SK-N-SH (cell line): ENCODE results near the gene C1orf159. TPM values are rescaled to one million over a fixed set of nuclear protein-coding genes. Genes with fewer than 3 reads are reported as not detected.

ENCODE experiments used
- CTCF ChIA-PET: fragments of 300-600, 350-600 bp; formaldehyde crosslinking; extraction: SDS; loops from one replicate; lab custom pipeline; 2021; lab: Yijun Ruan, JAX
- POLR2A ChIA-PET: fragments of 350-600 bp; sonication (Branson Sonifier 250); formaldehyde crosslinking; extraction: SDS; loops from one replicate; lab custom pipeline; 2020; ENCODE audit warnings: antibody characterized with exemption, inconsistent platforms; lab: Yijun Ruan, JAX
- DNase-seq: peaks from one replicate; pipeline ENCODE4 v3.0.0; 2012
- H2AFZ ChIP-seq: fragments of 200-600 bp; sonication (generic); 2 replicates; pipeline ENCODE4 v1.8.1; 2016; ENCODE audit warnings: antibody characterized with exemption, mild to moderate bottlenecking, low read depth
- H3F3A ChIP-seq: fragments of 200-600 bp; sonication (generic); replicated peaks from 2 replicates; pipeline ENCODE3; 2016; ENCODE audit warnings: antibody characterized with exemption, mild to moderate bottlenecking; ENCODE audit not compliant: insufficient read depth
- H3K27ac ChIP-seq, 2 experiments: fragments of 200-500 bp in 1 of 2; fragments of 200-600 bp in 1 of 2; sonication (Bioruptor generic) in 1 of 2; sonication (generic), shearing (Covaris generic) in 1 of 2; 2 replicates each; pipeline versions ENCODE4 v1.5.1 to v1.6.1; 2014 to 2016; ENCODE audit warnings: low read depth in 2 of 2, inconsistent platforms in 1 of 2, low read length in 1 of 2, mild to moderate bottlenecking in 1 of 2, mixed read lengths in 1 of 2
- H3K27me3 ChIP-seq: fragments of 200-600 bp; sonication (generic), shearing (Covaris generic); 2 replicates; pipeline ENCODE4 v1.6.1; 2016; ENCODE audit warnings: mixed run types; ENCODE audit not compliant: insufficient read depth
- H3K36me3 ChIP-seq, 2 experiments: fragments of 200-500 bp in 1 of 2; fragments of 200-600 bp in 1 of 2; sonication (Bioruptor generic) in 1 of 2; sonication (generic) in 1 of 2; replicated peaks in 1 of 2; 2 replicates each; pipeline versions ENCODE3 to v1.5.1; 2014 to 2016; ENCODE audit warnings: low read length in 1 of 2, mild to moderate bottlenecking in 1 of 2; ENCODE audit not compliant: insufficient read depth in 2 of 2, control insufficient read depth in 1 of 2
- H3K4me1 ChIP-seq, 2 experiments: fragments of 200-500 bp in 1 of 2; fragments of 200-600 bp in 1 of 2; sonication (Bioruptor generic) in 1 of 2; sonication (generic), shearing (Covaris generic) in 1 of 2; 2 replicates each; pipeline versions ENCODE4 v1.5.1 to v1.6.1; 2014 to 2016; ENCODE audit warnings: low read depth in 1 of 2, low read length in 1 of 2, mixed run types in 1 of 2; ENCODE audit not compliant: insufficient read depth in 2 of 2, control insufficient read depth in 1 of 2
- H3K4me2 ChIP-seq: fragments of 200-600 bp; sonication (generic), shearing (Covaris generic); 2 replicates; pipeline ENCODE4 v1.6.1; 2017; ENCODE audit warnings: mixed run types
- H3K4me3 ChIP-seq, 2 experiments: fragments of 200-500 bp in 1 of 2; fragments of 200-600 bp in 1 of 2; sonication (Bioruptor generic) in 1 of 2; sonication (generic), shearing (Covaris generic) in 1 of 2; 2 replicates each; pipeline versions ENCODE4 v1.5.1 to v1.8.1; 2014 to 2016; ENCODE audit warnings: low read depth in 2 of 2, inconsistent platforms in 1 of 2, low read length in 1 of 2, mild to moderate bottlenecking in 1 of 2, mixed read lengths in 1 of 2, moderate library complexity in 1 of 2
- H3K79me2 ChIP-seq: fragments of 200-600 bp; sonication (generic); 2 replicates; pipeline ENCODE4 v1.8.1; 2017; ENCODE audit warnings: mild to moderate bottlenecking; ENCODE audit not compliant: insufficient read depth
- H3K9ac ChIP-seq: fragments of 200-600 bp; sonication (generic); 2 replicates; pipeline ENCODE4 v1.6.1; 2017; ENCODE audit warnings: mixed run types
- H3K9me2 ChIP-seq: fragments of 200-600 bp; sonication (generic); 2 replicates; pipeline ENCODE4 v1.6.1; 2017; ENCODE audit warnings: mixed run types
- H3K9me3 ChIP-seq: fragments of 200-600 bp; sonication (generic); 2 replicates; pipeline ENCODE4 v1.6.1; 2017; ENCODE audit warnings: mixed run types, mild to moderate bottlenecking, moderate library complexity
- H4K20me1 ChIP-seq: fragments of 200-600 bp; sonication (generic); 2 replicates; pipeline ENCODE4 v1.6.1; 2017; ENCODE audit warnings: mild to moderate bottlenecking, mixed run types; ENCODE audit not compliant: insufficient read depth
- ELF1 ChIP-seq: IDR thresholded peaks from 2 replicates; pipeline ENCODE4 v1.4.0; 2012
- EP300 ChIP-seq, 2 experiments: IDR thresholded peaks; 2 replicates each; pipeline versions ENCODE4 v1.4.0 to v1.6.1; 2012; ENCODE audit warnings: borderline replicate concordance in 1 of 2, low read depth in 1 of 2, low read length in 1 of 2
- EZH2phosphoT487 ChIP-seq: fragments of 200-600 bp; sonication (generic); IDR thresholded peaks from 2 replicates; pipeline ENCODE4 v1.6.1; 2017; ENCODE audit warnings: low read depth, mixed run types, mild to moderate bottlenecking, antibody characterized with exemption, moderate library complexity, borderline replicate concordance
- FOSL2 ChIP-seq: IDR thresholded peaks from 2 replicates; pipeline ENCODE4 v1.4.0; 2012; ENCODE audit warnings: low read depth, mild to moderate bottlenecking, moderate library complexity, borderline replicate concordance
- FOXJ3 ChIP-seq: sonication (generic); formaldehyde crosslinking; IDR thresholded peaks from 2 replicates; pipeline ENCODE4 v1.5.1; 2020; ENCODE audit warnings: mild to moderate bottlenecking, missing genetic modification reagents
- FOXM1 ChIP-seq: IDR thresholded peaks from 2 replicates; pipeline ENCODE4 v1.4.0; 2012; ENCODE audit warnings: low read depth, mild to moderate bottlenecking
- GABPA ChIP-seq: IDR thresholded peaks from 2 replicates; pipeline ENCODE4 v1.4.0; 2012; ENCODE audit warnings: low read depth, mild to moderate bottlenecking
- GATA2 ChIP-seq: sonication (generic); formaldehyde crosslinking; IDR thresholded peaks from 2 replicates; pipeline ENCODE4 v1.5.0; 2020; ENCODE audit warnings: mild to moderate bottlenecking, missing genetic modification reagents
- JUND ChIP-seq: IDR thresholded peaks from 2 replicates; pipeline ENCODE4 v1.4.0; 2012
- MEF2A ChIP-seq: IDR thresholded peaks from 2 replicates; pipeline ENCODE4 v1.4.0; 2012; ENCODE audit warnings: low read depth, borderline replicate concordance
- NFIC ChIP-seq: IDR thresholded peaks from 2 replicates; pipeline ENCODE4 v1.4.0; 2012; ENCODE audit warnings: borderline replicate concordance
- PBX3 ChIP-seq: IDR thresholded peaks from 2 replicates; pipeline ENCODE4; 2012
- RXRA ChIP-seq: IDR thresholded peaks from 2 replicates; pipeline ENCODE4 v1.4.0; 2012; ENCODE audit warnings: low read depth, mild to moderate bottlenecking, borderline replicate concordance
- SIN3A ChIP-seq: IDR thresholded peaks from 2 replicates; pipeline ENCODE4 v1.6.1; 2012; ENCODE audit warnings: low read depth, mild to moderate bottlenecking, low read length, moderate library complexity, borderline replicate concordance
- SMC3 ChIP-seq: IDR thresholded peaks from 2 replicates; pipeline ENCODE4 v1.6.1; 2012; ENCODE audit warnings: low read depth, low read length, improper control_type of control experiment
- TAF1 ChIP-seq: IDR thresholded peaks from 2 replicates; pipeline ENCODE4 v1.6.1; 2012; ENCODE audit warnings: low read depth, mild to moderate bottlenecking, low read length, moderate library complexity, borderline replicate concordance
- TEAD4 ChIP-seq: IDR thresholded peaks from 2 replicates; pipeline ENCODE4 v1.4.0; 2012; ENCODE audit warnings: mild to moderate bottlenecking, borderline replicate concordance; ENCODE audit not compliant: insufficient read depth
- WGBS: methylation state at CpG from one replicate; pipeline ENCODE4 v1.1.6; 2017; ENCODE audit warnings: low lambda C conversion rate; 5-methylcytosine and 5-hydroxymethylcytosine counted together
- polyA plus RNA-seq, 3 experiments: library from polyadenylated mRNA; depleted of rRNA; stranded (reverse); fragments of >200 nt; gene quantifications; 2 replicates each; pipeline ENCODE4 v1.2.3, GENCODE V29; 2012
- TF ChIP-seq, protein P1 (sequence below): IDR thresholded peaks from 2 replicates; pipeline ENCODE4 v1.4.0; 2012; ENCODE audit warnings: low read depth, borderline replicate concordance
- TF ChIP-seq, protein P2 (sequence below): fragments of 150-350 bp; IDR thresholded peaks from 2 replicates; pipeline ENCODE4 v1.6.1; 2016; ENCODE audit warnings: mild to moderate bottlenecking, low read depth, low read length
- TF ChIP-seq, protein P3 (sequence below): IDR thresholded peaks from 2 replicates; pipeline ENCODE4 v1.4.0; 2012; ENCODE audit warnings: low read depth, borderline replicate concordance

Gene C1orf159
- polyA plus RNA-seq, 1 of the 3 experiments (the other 2 are of a cell fraction), result 10.2 TPM

GRCh38 chr1:1120096-1120495 is 4.2 kb upstream of the C1orf159 start:
- WGBS, result 72% methylated on average over 13 of the region's 16 CpGs
- CTCF ChIA-PET, result interaction anchor here (1.0 to 7.2 kb wide), 10 partner anchors 10 to 184 kb away, joined by 3 to 131 read pairs (median 7); partner anchors contain the start of genes B3GALT6 and SDF4
- no peak for DNase-seq
- Histone ChIP-seq H3K4me3 (no peak overlapping the region), H3K9me2 (no peaks in the 10 kb centered on the region), H3K9ac (no peak overlapping the region), H3K27ac (no peak overlapping the region), H2AFZ (no peak overlapping the region), H4K20me1 (no peaks in the 10 kb centered on the region), H3K79me2 (no peaks in the 10 kb centered on the region), H3K36me3 (no peaks in the 10 kb centered on the region), H3K9me3 (no peaks in the 10 kb centered on the region), H3K4me1 (peaks cover 0 to 13% of the 10 kb centered on the region in 2 experiments; a peak in 1 of 4 replicates), H3K4me2 (no peak overlapping the region), H3F3A (peaks cover 10% of the 10 kb centered on the region), H3K27me3 (0 out of 2 replicates have a peak, but pooled peaks cover 6% of the 10 kb centered on the region)
- POLR2A ChIA-PET, result no interaction called here
- TF ChIP-seq SMC3 (no peak), FOSL2 (no peak), RXRA (no peak), TEAD4 (no peak), TAF1 (no peak), EZH2phosphoT487 (no peak), GATA2 (CRISPR knock-in tag) (no peak), NFIC (no peak), EP300 (IDR thresholded peaks at IDR 0.05; ENCODE audit: borderline replicate concordance in 1 of 2, low read depth in 1 of 2, low read length in 1 of 2) (no peak), JUND (no peak), PBX3 (no peak), SIN3A (no peak), GABPA (no peak), ELF1 (no peak), MEF2A (no peak), FOXJ3 (CRISPR knock-in tag) (no peak), FOXM1 (no peak)
- TF ChIP-seq, protein P1, sequence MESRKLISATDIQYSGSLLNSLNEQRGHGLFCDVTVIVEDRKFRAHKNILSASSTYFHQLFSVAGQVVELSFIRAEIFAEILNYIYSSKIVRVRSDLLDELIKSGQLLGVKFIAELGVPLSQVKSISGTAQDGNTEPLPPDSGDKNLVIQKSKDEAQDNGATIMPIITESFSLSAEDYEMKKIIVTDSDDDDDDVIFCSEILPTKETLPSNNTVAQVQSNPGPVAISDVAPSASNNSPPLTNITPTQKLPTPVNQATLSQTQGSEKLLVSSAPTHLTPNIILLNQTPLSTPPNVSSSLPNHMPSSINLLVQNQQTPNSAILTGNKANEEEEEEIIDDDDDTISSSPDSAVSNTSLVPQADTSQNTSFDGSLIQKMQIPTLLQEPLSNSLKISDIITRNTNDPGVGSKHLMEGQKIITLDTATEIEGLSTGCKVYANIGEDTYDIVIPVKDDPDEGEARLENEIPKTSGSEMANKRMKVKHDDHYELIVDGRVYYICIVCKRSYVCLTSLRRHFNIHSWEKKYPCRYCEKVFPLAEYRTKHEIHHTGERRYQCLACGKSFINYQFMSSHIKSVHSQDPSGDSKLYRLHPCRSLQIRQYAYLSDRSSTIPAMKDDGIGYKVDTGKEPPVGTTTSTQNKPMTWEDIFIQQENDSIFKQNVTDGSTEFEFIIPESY, result no peak
- TF ChIP-seq, protein P2, sequence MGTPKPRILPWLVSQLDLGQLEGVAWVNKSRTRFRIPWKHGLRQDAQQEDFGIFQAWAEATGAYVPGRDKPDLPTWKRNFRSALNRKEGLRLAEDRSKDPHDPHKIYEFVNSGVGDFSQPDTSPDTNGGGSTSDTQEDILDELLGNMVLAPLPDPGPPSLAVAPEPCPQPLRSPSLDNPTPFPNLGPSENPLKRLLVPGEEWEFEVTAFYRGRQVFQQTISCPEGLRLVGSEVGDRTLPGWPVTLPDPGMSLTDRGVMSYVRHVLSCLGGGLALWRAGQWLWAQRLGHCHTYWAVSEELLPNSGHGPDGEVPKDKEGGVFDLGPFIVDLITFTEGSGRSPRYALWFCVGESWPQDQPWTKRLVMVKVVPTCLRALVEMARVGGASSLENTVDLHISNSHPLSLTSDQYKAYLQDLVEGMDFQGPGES, result no peak
- TF ChIP-seq, protein P3, sequence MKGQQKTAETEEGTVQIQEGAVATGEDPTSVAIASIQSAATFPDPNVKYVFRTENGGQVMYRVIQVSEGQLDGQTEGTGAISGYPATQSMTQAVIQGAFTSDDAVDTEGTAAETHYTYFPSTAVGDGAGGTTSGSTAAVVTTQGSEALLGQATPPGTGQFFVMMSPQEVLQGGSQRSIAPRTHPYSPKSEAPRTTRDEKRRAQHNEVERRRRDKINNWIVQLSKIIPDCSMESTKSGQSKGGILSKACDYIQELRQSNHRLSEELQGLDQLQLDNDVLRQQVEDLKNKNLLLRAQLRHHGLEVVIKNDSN, result no peak
